Thymus (tissue), 2 donors: ENCODE results near the gene EPHB3. TPM values are rescaled to one million over a fixed set of nuclear protein-coding genes. Genes with fewer than 3 reads are reported as not detected.

Source experiments
- polyA plus RNA-seq: library from polyadenylated mRNA; stranded (reverse); fragments of 200-250 nt; gene quantifications from one replicate; pipeline ENCODE4 v1.2.3, GENCODE V29; 2013
- total RNA-seq: library from RNA; stranded (reverse); fragments of 120-200 nt; gene quantifications from one replicate; pipeline ENCODE4 v1.2.4, GENCODE V29; 2013
- donor health status: healthy.

The EPHB3 gene
- total and polyA plus RNA-seq, 2 donors: 1.1 to 1.3 TPM

Other genes starting within 250 kb of the EPHB3 start
- gene EIF4G1, start 247.2 kb upstream of the EPHB3 start, total RNA-seq: 69.0 TPM
- gene EIF4G1, start 247.2 kb upstream of the EPHB3 start, polyA plus RNA-seq: 97.5 TPM
- gene FAM131A, start 224.2 kb upstream of the EPHB3 start, total RNA-seq: 3.4 TPM
- gene FAM131A, start 224.2 kb upstream of the EPHB3 start, polyA plus RNA-seq: 11.7 TPM
- 0.85 TPM for gene CLCN2, start 200.2 kb upstream of the EPHB3 start, total RNA-seq
- 7.0 TPM for gene CLCN2, start 200.2 kb upstream of the EPHB3 start, polyA plus RNA-seq
- 76.0 TPM for gene POLR2H, start 200.1 kb upstream of the EPHB3 start, total RNA-seq
- gene POLR2H, start 200.1 kb upstream of the EPHB3 start, polyA plus RNA-seq: 117 TPM
- gene THPO, start 183.6 kb upstream of the EPHB3 start, total RNA-seq: not detected
- gene THPO, start 183.6 kb upstream of the EPHB3 start, polyA plus RNA-seq: 0.21 TPM
- gene CHRD, start 181.7 kb upstream of the EPHB3 start, total RNA-seq: 0.24 TPM
- 2.5 TPM for gene CHRD, start 181.7 kb upstream of the EPHB3 start, polyA plus RNA-seq
- gene MAGEF1, start 150.3 kb downstream of the EPHB3 start, total RNA-seq: 27.6 TPM
- gene MAGEF1, start 150.3 kb downstream of the EPHB3 start, polyA plus RNA-seq: 62.4 TPM